ENCODE data around the gene BMP8A.
"Not testable (repeated sequence)": the region's sequence is repeated elsewhere in the genome, so short reads cannot be mapped to it uniquely, and the experiment has no call there.

The BMP8A gene

GRCh38 chr1:39525366-39526165, 34.1 kb downstream of the BMP8A start:
- Mint-ChIP-seq H3K4me1 (ENCODE audit: low read depth) (peaks cover 4% of the 10 kb centered on the region), H3K9me3 (ENCODE audit: low read depth) (no peaks in the 10 kb centered on the region), H3K27ac (no peak overlapping the region), H3K27me3 (no peaks in the 10 kb centered on the region), H3K4me3 (no peak overlapping the region), H3K36me3 (no peaks in the 10 kb centered on the region)

GRCh38 chr1:39526466-39527189, 35.2 kb downstream of the BMP8A start:
- peaks cover 4% of the 10 kb centered on the region for H3K4me1 Mint-ChIP-seq (ENCODE audit: low read depth)
- H3K9me3 Mint-ChIP-seq (ENCODE audit: low read depth): no peaks in the 10 kb centered on the region
- H3K27ac Mint-ChIP-seq: no peak overlapping the region
- no peaks in the 10 kb centered on the region for H3K27me3 Mint-ChIP-seq
- no peaks in the 10 kb centered on the region for H3K36me3 Mint-ChIP-seq
- no peak overlapping the region for H3K4me3 Mint-ChIP-seq

- H3K4me3 Mint-ChIP-seq; H3K27ac Mint-ChIP-seq; H3K9me3 Mint-ChIP-seq (ENCODE audit: low read depth); H3K27me3 Mint-ChIP-seq; H3K4me1 Mint-ChIP-seq (ENCODE audit: low read depth); H3K36me3 Mint-ChIP-seq: not testable (repeated sequence)
Observed at GRCh38 chr1:39527190-39527579, 35.7 kb downstream of the BMP8A start.

DNA sequence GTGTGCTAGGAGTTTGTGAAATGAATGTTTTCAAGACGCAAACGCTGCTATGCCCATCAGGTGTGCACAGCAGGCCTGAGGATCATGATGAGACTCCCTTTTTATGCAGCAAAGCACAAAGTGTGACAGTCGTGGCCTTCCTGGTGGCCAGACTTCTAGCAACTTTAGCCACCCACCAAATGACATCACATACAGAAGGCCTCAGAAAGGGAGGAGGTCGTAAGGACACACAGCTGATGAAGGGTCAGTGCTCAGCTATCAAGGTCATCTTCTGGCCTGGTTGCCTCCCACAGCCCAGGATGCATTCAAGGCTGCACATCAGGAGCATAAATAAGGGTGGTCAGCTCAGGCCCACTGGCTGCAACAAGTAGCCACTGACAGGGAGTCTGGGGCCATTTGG, 36.6 kb downstream of the BMP8A start:
- Mint-ChIP-seq H3K36me3 (peaks cover 6% of the 10 kb centered on the region), H3K4me1 (ENCODE audit: low read depth) (peaks cover 4% of the 10 kb centered on the region), H3K27me3 (no peaks in the 10 kb centered on the region), H3K4me3 (no peak overlapping the region), H3K9me3 (ENCODE audit: low read depth) (no peaks in the 10 kb centered on the region), H3K27ac (no peak overlapping the region)

GRCh38 chr1:39529901-39530535, 38.6 kb downstream of the BMP8A start:
- Mint-ChIP-seq H3K27me3 (no peaks in the 10 kb centered on the region), H3K27ac (no peak overlapping the region), H3K9me3 (ENCODE audit: low read depth) (no peaks in the 10 kb centered on the region), H3K4me3 (no peak overlapping the region), H3K36me3 (peaks cover 6% of the 10 kb centered on the region), H3K4me1 (ENCODE audit: low read depth) (peaks cover 4% of the 10 kb centered on the region)

GRCh38 chr1:39531526-39531925, 40.1 kb downstream of the BMP8A start:
- Mint-ChIP-seq H3K27ac (no peak overlapping the region), H3K9me3 (ENCODE audit: low read depth) (no peaks in the 10 kb centered on the region), H3K4me1 (ENCODE audit: low read depth) (no peaks in the 10 kb centered on the region), H3K4me3 (no peak overlapping the region), H3K27me3 (no peaks in the 10 kb centered on the region), H3K36me3 (peaks cover 10% of the 10 kb centered on the region)

DNA sequence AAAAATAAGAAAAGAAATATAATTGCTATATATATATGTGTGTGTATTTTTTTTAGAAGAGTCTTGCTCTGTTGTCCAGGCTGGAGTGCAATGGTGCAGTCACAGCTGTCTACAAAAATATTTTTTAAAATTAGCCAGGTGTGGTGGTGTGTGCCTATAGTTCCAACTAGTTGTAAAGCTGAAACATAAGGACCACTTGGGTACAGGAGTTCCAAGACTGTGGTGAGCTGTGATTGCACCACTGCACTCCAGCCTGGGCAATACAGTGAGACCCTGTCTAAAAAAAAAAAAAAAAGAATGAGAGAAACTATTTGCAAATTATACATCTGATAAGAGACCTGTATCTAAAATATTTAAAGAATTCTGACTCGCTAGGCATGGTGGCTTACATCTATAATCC, 42.0 kb downstream of the BMP8A start:
- H3K9me3 Mint-ChIP-seq (ENCODE audit: low read depth): no peaks in the 10 kb centered on the region
- no peaks in the 10 kb centered on the region for H3K4me1 Mint-ChIP-seq (ENCODE audit: low read depth)
- H3K4me3 Mint-ChIP-seq: no peak overlapping the region
- peaks cover 10% of the 10 kb centered on the region for H3K36me3 Mint-ChIP-seq
- no peak overlapping the region for H3K27ac Mint-ChIP-seq
- H3K27me3 Mint-ChIP-seq: no peaks in the 10 kb centered on the region

DNA sequence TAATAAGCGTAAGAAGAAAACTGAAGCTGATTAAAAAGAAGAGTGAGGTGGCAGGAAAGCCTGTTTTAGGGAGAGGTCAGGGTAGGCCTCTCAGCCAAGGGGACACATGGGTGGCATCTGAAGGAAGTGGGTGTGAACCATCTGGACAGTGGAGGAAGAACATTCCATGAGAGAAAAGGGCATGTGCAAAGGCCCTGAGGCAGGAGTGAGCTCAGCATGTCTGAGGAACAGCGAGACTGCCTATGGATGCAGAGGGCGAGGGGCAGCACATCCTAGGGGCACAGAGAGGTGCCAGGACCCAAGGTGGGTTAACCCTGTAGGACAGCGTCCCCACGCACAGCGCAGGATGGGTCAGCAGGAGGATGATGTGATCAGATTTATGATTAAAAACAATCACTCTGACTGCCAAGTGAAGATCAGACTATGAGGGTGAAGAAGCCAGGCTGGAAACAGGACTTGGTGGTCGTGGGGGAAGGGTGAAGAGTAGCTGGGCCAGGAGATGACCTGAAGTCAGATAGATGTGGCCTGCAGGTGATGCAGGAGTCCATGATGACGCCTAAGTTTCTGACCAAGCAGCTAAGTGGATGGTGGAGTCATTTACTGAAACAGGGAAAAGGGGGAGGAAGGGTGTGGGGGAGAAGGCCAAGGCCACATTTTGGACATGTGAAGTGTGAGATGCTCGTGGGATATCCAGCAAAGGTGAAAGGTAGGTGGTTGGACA, 47.3 kb downstream of the BMP8A start:
- Mint-ChIP-seq H3K9me3 (ENCODE audit: low read depth) (no peaks in the 10 kb centered on the region), H3K27me3 (no peaks in the 10 kb centered on the region), H3K27ac (no peak overlapping the region), H3K36me3 (peaks cover 12% of the 10 kb centered on the region), H3K4me1 (ENCODE audit: low read depth) (no peaks in the 10 kb centered on the region), H3K4me3 (no peak overlapping the region)

- Mint-ChIP-seq H3K27me3 (no peaks in the 10 kb centered on the region), H3K9me3 (ENCODE audit: low read depth) (no peaks in the 10 kb centered on the region), H3K36me3 (peaks cover 12% of the 10 kb centered on the region), H3K4me1 (ENCODE audit: low read depth) (no peaks in the 10 kb centered on the region), H3K4me3 (no peak overlapping the region), H3K27ac (no peak overlapping the region)
Observed at GRCh38 chr1:39539252-39539790, 47.9 kb downstream of the BMP8A start.

GRCh38 chr1:39540504-39541031, 49.1 kb downstream of the BMP8A start:
- peaks cover 12% of the 10 kb centered on the region for H3K36me3 Mint-ChIP-seq
- H3K4me1 Mint-ChIP-seq (ENCODE audit: low read depth): no peaks in the 10 kb centered on the region
- H3K4me3 Mint-ChIP-seq: no peak overlapping the region
- no peaks in the 10 kb centered on the region for H3K27me3 Mint-ChIP-seq
- no peak overlapping the region for H3K27ac Mint-ChIP-seq
- H3K9me3 Mint-ChIP-seq (ENCODE audit: low read depth): no peaks in the 10 kb centered on the region

- Mint-ChIP-seq H3K36me3 (peaks cover 19% of the 10 kb centered on the region), H3K27ac (no peak overlapping the region), H3K27me3 (no peaks in the 10 kb centered on the region), H3K4me3 (no peak overlapping the region), H3K9me3 (ENCODE audit: low read depth) (no peaks in the 10 kb centered on the region), H3K4me1 (ENCODE audit: low read depth) (no peaks in the 10 kb centered on the region)
Observed at GRCh38 chr1:39542924-39543323, 51.5 kb downstream of the BMP8A start.

- Mint-ChIP-seq H3K4me1 (ENCODE audit: low read depth) (no peaks in the 10 kb centered on the region), H3K27ac (no peak overlapping the region), H3K9me3 (ENCODE audit: low read depth) (no peaks in the 10 kb centered on the region), H3K36me3 (peaks cover 23% of the 10 kb centered on the region), H3K4me3 (no peak overlapping the region), H3K27me3 (no peaks in the 10 kb centered on the region)
Observed at GRCh38 chr1:39544327-39544726, 52.9 kb downstream of the BMP8A start.

GRCh38 chr1:39545531-39545930, 54.1 kb downstream of the BMP8A start:
- Mint-ChIP-seq H3K36me3 (peaks cover 23% of the 10 kb centered on the region), H3K27ac (no peak overlapping the region), H3K4me1 (ENCODE audit: low read depth) (no peaks in the 10 kb centered on the region), H3K9me3 (ENCODE audit: low read depth) (no peaks in the 10 kb centered on the region), H3K27me3 (no peaks in the 10 kb centered on the region), H3K4me3 (no peak overlapping the region)

- Mint-ChIP-seq H3K27ac (no peak overlapping the region), H3K4me3 (no peak overlapping the region), H3K9me3 (ENCODE audit: low read depth) (no peaks in the 10 kb centered on the region), H3K4me1 (ENCODE audit: low read depth) (no peaks in the 10 kb centered on the region), H3K36me3 (peaks cover 7% of the 10 kb centered on the region), H3K27me3 (no peaks in the 10 kb centered on the region)
Observed at GRCh38 chr1:39554277-39554676, 62.8 kb downstream of the BMP8A start.
